G401 (cell line): Measurements from ENCODE around the gene KRTAP5-1. TPM values are rescaled to one million over a fixed set of nuclear protein-coding genes. Genes with fewer than 3 reads are reported as not detected.
"Not testable (repeated sequence)": the region's sequence is repeated elsewhere in the genome, so short reads cannot be mapped to it uniquely, and the experiment has no call there.

Source experiments
- DNase-seq: peaks from one replicate; pipeline ENCODE4 v3.0.0-alpha.2; 2015; ENCODE audit warnings: low spot score
- in situ Hi-C: cut with HindIII; loops from 2 replicates; pipeline ENCODE4 v1.10.0; 2016; ENCODE audit warnings: low sequenced_read_pairs, mixed read lengths
- total RNA-seq: library from RNA; depleted of rRNA; stranded (reverse); fragments of >200 nt; shearing (Covaris generic); gene quantifications from 2 replicates; pipeline ENCODE4 v1.2.3, GENCODE V29; 2014; rRNA removed

Gene KRTAP5-1, protein sequence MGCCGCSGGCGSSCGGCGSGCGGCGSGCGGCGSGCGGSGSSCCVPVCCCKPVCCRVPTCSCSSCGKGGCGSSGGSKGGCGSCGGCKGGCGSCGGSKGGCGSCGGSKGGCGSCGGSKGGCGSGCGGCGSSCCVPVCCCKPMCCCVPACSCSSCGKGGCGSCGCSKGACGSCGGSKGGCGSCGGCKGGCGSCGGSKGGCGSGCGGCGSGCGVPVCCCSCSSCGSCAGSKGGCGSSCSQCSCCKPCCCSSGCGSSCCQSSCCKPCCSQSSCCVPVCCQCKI
- total RNA-seq = not detected in 2 replicates

GRCh38 chr11:1584661-1585370 is at the start of gene KRTAP5-1:
Gene KRTAP5-1, minus strand, starts transcription at chr11:1585283. Its CDS starts 34 bp downstream, at chr11:1585249.
- DNase-seq = not testable (repeated sequence)

DNA sequence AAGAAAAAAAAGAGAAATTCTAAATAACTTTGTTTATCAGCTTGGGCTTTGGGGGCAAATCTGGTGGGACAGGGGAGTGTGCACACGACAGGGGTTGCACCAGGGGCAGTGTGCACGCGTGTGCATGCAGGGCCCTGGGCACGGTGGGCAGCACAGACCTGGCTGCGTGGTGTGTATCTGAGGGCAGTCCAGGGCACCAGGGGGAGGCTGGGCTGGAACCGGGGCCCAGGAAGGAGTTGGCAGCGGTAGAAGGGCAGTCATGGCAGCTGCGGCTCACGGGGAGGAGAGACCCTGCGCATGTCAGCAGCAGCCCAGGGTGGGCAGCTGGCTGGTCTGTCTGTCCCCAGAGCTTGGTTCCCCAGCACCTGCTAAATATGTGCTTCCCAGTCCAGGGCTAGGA is 48.8 kb upstream of the KRTAP5-1 start:
- in situ Hi-C loops = no loop called here

More at GRCh38 chr11:1584661-1585370, at the start of gene KRTAP5-1:
- in situ Hi-C loops = not testable (repeated sequence)

GRCh38 chr11:1632053-1632714 is 47.1 kb upstream of the KRTAP5-1 start:
- in situ Hi-C loops = no loop called here
- DNase-seq = no peak

More for the DNA sequence above, 48.8 kb upstream of the KRTAP5-1 start:
- no peak for DNase-seq

DNA sequence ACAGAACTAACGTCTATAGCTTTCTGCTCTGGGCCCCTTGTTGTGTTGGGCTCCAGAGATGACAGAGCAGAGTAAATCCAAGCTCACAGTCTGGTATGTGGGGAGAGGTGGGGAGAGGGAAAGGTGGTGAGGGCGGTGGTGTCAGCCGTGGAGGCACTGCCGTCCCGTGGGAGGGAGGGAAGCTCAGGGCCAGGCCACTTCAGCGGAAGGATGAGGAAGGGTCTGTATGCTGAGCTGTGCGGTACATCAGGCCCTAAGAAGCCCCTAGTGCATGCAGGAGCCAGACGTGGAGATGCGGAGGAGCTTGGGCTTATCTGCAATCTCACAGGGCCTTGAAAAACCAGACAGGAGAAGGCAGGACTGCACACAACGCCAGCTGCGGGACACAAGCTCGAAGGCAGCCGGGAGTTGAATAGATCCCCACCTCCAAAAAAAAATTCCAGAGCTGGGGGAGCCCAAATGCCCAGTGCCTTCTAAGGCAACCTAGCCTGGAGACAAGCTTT is 46.0 kb upstream of the KRTAP5-1 start:
- no peak for DNase-seq
- in situ Hi-C loops = no loop called here

DNA sequence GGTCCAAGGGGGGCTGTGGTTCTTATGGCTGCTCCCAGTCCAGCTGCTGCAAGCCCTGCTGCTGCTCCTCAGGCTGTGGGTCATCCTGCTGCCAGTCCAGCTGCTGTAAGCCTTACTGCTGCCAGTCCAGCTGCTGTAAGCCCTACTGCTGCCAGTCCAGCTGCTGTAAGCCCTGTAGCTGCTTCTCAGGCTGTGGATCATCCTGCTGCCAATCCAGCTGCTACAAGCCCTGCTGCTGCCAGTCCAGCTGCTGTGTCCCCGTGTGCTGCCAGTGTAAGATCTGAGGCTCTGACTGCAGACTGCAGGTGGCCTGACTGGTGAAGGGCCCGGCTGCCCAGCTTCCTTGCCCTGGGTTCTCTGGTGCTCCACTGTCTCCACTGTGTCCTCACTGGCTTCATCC is 45.2 kb upstream of the KRTAP5-1 start:
- in situ Hi-C loops = no loop called here
- DNase-seq = no peak

DNA sequence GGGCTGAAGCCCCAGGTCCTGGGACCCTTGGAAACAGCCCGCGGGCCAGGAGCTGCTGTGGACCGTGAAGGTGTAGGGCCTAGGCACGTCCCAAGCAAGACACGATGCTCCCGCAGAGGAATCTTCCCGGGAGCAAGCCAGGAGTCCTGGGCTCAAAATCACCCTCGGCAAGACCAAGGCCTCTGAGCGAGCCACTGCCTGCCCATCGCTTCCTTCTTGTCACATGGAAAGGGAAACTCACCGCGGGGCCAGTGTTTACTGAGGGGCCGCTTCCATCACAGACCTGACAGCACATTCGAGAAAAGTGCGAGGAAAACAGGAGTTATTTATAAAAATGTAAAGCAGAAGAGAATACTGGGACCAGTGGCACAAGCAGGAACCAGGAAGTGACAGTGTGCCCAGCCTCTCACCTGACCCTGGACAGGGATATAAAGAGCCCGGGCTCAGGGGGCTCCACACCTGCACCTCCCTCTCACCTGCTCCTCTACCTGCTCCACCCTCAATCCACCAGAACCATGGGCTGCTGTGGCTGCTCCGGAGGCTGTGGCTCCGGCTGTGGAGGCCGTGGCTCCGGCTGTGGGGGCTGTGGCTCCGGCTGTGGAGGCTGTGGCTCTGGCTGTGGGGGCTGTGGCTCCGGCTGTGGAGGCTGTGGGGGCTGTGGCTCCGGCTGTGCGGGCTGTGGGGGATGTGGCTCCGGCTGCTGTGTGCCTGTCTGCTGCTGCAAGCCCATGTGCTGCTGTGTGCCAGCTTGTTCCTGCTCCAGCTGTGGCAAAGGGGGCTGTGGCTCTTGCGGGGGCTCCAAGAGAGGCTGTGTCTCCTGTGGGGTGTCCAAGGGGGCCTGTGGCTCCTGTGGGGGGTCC is 44.5 kb upstream of the KRTAP5-1 start, which contains the start of gene KRTAP5-5:
Gene KRTAP5-5 (plus strand): TSS at position 450 of the 860 bp plus-strand sequence. CDS start 66 bp downstream, at position 516.
- in situ Hi-C loops = loop anchor here (10.0 kb wide), 1 partner anchor 95 kb away; no protein-coding TSS in a partner anchor
- DNase-seq = no peak

GRCh38 chr11:1628506-1629325 is 43.6 kb upstream of the KRTAP5-1 start:
- in situ Hi-C loops = loop anchor here (10.0 kb wide), 1 partner anchor 94 kb away; no protein-coding TSS in a partner anchor
- peak; percentile 60 for DNase-seq

- in situ Hi-C loops = loop anchor here (10.0 kb wide), 1 partner anchor 91 kb away; no protein-coding TSS in a partner anchor
- no peak for DNase-seq
Observed at GRCh38 chr11:1625541-1625940, 40.5 kb upstream of the KRTAP5-1 start.

DNA sequence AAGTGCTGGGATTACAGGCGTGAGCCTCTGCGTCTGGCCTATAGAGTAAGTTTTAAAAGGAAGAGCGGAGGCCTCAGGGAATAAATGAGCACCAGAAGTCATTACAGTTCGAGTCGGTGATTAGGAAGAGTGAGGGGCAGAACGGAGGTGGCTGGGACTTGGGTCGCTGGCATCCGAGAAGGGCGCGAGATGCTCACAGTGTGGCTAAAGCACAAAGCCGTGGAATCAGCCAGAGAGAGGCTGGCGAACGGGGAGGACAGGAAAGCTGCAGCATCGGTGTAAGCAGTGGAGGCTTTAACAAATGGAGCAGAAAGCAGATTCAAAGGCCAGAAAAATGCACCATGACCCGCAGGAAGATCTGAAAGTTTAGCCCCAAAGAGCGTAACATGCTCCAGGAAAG is 39.5 kb upstream of the KRTAP5-1 start:
- no peak for DNase-seq
- in situ Hi-C loops = loop anchor here (10.0 kb wide), 1 partner anchor 90 kb away; no protein-coding TSS in a partner anchor

- in situ Hi-C loops = loop anchor here (10.0 kb wide), 1 partner anchor 89 kb away; no protein-coding TSS in a partner anchor
Observed at GRCh38 chr11:1623716-1624115, 38.6 kb upstream of the KRTAP5-1 start.

DNA sequence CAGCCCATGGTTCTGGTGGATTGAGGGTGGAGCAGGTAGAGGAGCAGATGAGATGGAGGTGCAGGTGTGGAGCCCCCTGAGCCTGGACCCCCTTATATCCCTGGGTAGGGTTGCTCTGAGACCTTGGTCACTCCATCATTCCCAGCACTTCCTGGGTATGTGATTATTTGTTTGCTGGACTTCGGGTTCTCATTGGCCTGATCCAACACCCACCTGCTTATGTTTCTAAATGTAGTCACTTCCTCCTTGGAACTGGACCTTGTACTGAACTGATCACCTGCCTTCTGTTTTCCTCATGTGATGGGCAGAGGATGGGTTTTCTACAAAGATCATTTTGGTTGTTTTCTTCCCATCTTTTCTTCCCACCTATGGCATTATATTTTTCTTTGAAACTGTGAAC is 37.0 kb upstream of the KRTAP5-1 start, which contains the start of gene KRTAP5-4:
Gene KRTAP5-4 (minus strand): TSS at position 53 of the 400 bp plus-strand sequence. CDS start 45 bp downstream, at position 8.
- in situ Hi-C loops = loop anchor here (10.0 kb wide), 1 partner anchor 87 kb away; no protein-coding TSS in a partner anchor
- peak; percentile 37 for DNase-seq

More at GRCh38 chr11:1623716-1624115, 38.6 kb upstream of the KRTAP5-1 start:
- DNase-seq = no peak

DNA sequence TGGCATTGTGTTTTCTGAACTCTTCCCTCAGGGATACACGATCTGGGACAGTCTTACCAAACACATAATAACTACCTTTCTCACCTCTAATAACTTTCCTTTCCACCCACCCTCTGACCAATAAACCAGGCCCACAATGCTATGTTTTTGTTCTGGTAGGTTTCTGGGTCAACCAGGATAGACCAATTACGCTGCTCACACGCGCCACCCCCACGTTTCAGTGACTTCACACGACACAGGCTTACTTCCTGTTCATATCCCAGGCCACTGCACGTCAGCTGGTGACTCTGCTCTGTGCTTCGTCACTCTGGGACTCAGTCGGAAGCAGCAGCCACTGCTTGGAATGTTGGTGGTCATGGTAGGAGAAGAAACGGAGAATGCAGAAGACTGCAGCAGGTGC is 34.4 kb upstream of the KRTAP5-1 start:
- in situ Hi-C loops = no loop called here
- DNase-seq = no peak

GRCh38 chr11:1618231-1618630 is 33.1 kb upstream of the KRTAP5-1 start:
- DNase-seq = no peak
- in situ Hi-C loops = no loop called here

- in situ Hi-C loops = no loop called here
- DNase-seq = no peak
Observed at GRCh38 chr11:1608363-1608762, 23.3 kb upstream of the KRTAP5-1 start, which contains the start of gene KRTAP5-3. Gene KRTAP5-3, minus strand, starts transcription at chr11:1608463. Its CDS starts 78 bp downstream, at chr11:1608385.

DNA sequence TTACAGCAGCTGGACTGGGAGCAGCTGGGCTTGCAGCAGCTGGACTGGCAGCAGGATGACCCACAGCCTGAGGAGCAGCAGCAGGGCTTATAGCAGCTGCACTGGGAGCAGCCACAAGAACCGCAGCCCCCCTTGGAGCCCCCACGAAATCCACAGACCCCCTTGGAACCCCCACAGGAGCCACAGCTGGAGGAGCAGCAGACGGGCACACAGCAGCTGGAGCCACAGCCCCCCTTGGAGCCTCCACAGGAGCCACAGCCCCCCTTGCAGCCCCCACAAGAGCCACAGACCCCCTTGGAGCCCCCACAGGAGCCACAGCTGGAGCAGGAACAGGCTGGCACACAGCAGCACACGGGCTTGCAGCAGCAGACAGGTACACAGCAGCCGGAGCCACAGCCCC is 22.8 kb upstream of the KRTAP5-1 start:
- in situ Hi-C loops, DNase-seq: not testable (repeated sequence)

DNA sequence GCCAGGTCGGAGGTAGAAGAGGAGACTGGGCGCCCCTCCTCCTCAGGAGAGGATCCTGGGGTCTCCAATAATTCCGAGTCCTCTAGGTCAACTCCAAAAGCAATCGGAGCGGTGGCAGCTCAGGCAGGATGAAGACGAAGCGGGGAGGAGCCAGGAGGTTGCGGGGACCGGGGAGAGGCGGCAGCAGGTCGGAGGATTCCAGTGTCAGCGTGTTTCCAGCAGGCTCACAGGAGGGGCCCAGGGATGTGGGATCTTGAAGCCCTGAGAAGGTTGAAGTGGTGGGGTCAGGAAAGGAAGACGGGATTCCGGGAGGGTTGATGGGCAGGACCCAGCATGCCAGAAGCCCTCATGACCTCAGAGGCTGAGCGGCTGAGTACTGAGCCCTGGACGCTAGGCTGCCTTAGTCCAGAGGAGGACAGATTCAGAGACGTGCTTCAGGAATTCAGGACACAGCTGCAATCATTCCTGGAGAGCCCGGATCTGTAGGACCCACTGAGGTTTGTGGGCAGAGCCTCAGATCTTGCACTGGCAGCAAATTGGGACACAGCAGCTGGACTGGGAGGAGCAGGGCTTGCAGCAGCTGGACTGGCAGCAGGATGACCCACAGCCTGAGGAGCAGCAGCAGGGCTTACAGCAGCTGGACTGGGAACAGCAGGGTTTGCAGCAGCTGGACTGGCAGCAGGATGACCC is 22.2 kb upstream of the KRTAP5-1 start:
- DNase-seq, in situ Hi-C loops: not testable (repeated sequence)

GRCh38 chr11:1605923-1606322 is 20.8 kb upstream of the KRTAP5-1 start:
- in situ Hi-C loops = not testable (repeated sequence)

More at GRCh38 chr11:1605923-1606322, 20.8 kb upstream of the KRTAP5-1 start:
- DNase-seq = not testable (repeated sequence)
